Renal cortex interstitium (tissue), 15 donors: ENCODE results near the gene CCNL2. TPM values are rescaled to one million over a fixed set of nuclear protein-coding genes. Genes with fewer than 3 reads are reported as not detected.
"Not testable (repeated sequence)": the region's sequence is repeated elsewhere in the genome, so short reads cannot be mapped to it uniquely, and the experiment has no call there.

Source experiments
- DNase-seq, 11 donors: peaks; one replicate each; pipeline ENCODE4 v3.0.0-alpha.2; 2013; ENCODE audit warnings: low read depth in 9 of 11, low spot score in 4 of 11; ENCODE audit errors: extremely low read depth in 1 of 11
- long read RNA-seq, 16 experiments: transcript quantifications; one replicate each; lab custom pipeline, GENCODE V29; 2026
- polyA plus RNA-seq, 3 donors: library from polyadenylated mRNA; unstranded; fragments of 120-200 nt; gene quantifications; one replicate each; pipeline ENCODE4 v1.2.1, GENCODE V29; 2013; ENCODE audit not compliant: insufficient read length in 3 of 3

CCNL2 gene
- polyA plus RNA-seq = 100 to 1,000 TPM; 241 to 386 (median 255) TPM
- long read RNA-seq, donor 1, transcript CCNL2-202 (6 exons, 1,186 nt) = minor isoform, 10 of 41 reads
- long read RNA-seq, donor 1, transcript CCNL2-204 (6 exons, 3,082 nt) = major isoform, 13 of 41 reads
- long read RNA-seq, donor 1, partial matches to known transcripts = 5 of 41 reads
- long read RNA-seq, donor 1, other reads (novel, unspliced or antisense) = 8 of 41 reads
- long read RNA-seq, donor 2, transcript CCNL2-202 (6 exons, 1,186 nt) = major isoform, 7 of 15 reads
- long read RNA-seq, donor 2, transcript CCNL2-204 (6 exons, 3,082 nt) = major isoform, 7 of 15 reads
- long read RNA-seq, donor 2, partial matches to known transcripts = 0 of 15 reads
- long read RNA-seq, donor 2, other reads (novel, unspliced or antisense) = 0 of 15 reads
- long read RNA-seq, donor 3, transcript CCNL2-202 (6 exons, 1,186 nt) = minor isoform, 16 of 162 reads
- long read RNA-seq, donor 3, transcript CCNL2-204 (6 exons, 3,082 nt) = major isoform, 17 of 162 reads
- long read RNA-seq, donor 3, partial matches to known transcripts = 113 of 162 reads
- long read RNA-seq, donor 3, other reads (novel, unspliced or antisense) = 12 of 162 reads
- long read RNA-seq, donor 4, transcript CCNL2-202 (6 exons, 1,186 nt) = minor isoform, 18 of 94 reads
- long read RNA-seq, donor 4, transcript CCNL2-206 (3 exons, 1,941 nt) = minor isoform, 10 of 94 reads
- long read RNA-seq, donor 4, transcript CCNL2-204 (6 exons, 3,082 nt) = major isoform, 40 of 94 reads
- long read RNA-seq, donor 4, partial matches to known transcripts = 5 of 94 reads
- long read RNA-seq, donor 4, other reads (novel, unspliced or antisense) = 15 of 94 reads
- long read RNA-seq, donor 5 = 0 reads
- long read RNA-seq, donor 6, transcript CCNL2-204 (6 exons, 3,082 nt) = major isoform, 31 of 114 reads
- long read RNA-seq, donor 6, transcript CCNL2-202 (6 exons, 1,186 nt) = minor isoform, 22 of 114 reads
- long read RNA-seq, donor 6, transcript CCNL2-206 (3 exons, 1,941 nt) = minor isoform, 15 of 114 reads
- long read RNA-seq, donor 6, partial matches to known transcripts = 21 of 114 reads
- long read RNA-seq, donor 6, other reads (novel, unspliced or antisense) = 23 of 114 reads
- long read RNA-seq, donor 7, transcript CCNL2-202 (6 exons, 1,186 nt) = minor isoform, 6 of 60 reads
- long read RNA-seq, donor 7, transcript CCNL2-204 (6 exons, 3,082 nt) = major isoform, 22 of 60 reads
- long read RNA-seq, donor 7, transcript CCNL2-206 (3 exons, 1,941 nt) = minor isoform, 5 of 60 reads
- long read RNA-seq, donor 7, partial matches to known transcripts = 7 of 60 reads
- long read RNA-seq, donor 7, other reads (novel, unspliced or antisense) = 13 of 60 reads
- long read RNA-seq, donor 8, transcript CCNL2-202 (6 exons, 1,186 nt) = minor isoform, 25 of 150 reads
- long read RNA-seq, donor 8, transcript CCNL2-206 (3 exons, 1,941 nt) = minor isoform, 14 of 150 reads
- long read RNA-seq, donor 8, transcript CCNL2-201 (11 exons, 2,305 nt) = minor isoform, 8 of 150 reads
- long read RNA-seq, donor 8, transcript CCNL2-204 (6 exons, 3,082 nt) = major isoform, 47 of 150 reads
- long read RNA-seq, donor 8, partial matches to known transcripts = 23 of 150 reads
- long read RNA-seq, donor 8, other reads (novel, unspliced or antisense) = 30 of 150 reads
- long read RNA-seq, donor 9, transcript CCNL2-204 (6 exons, 3,082 nt) = major isoform, 18 of 35 reads
- long read RNA-seq, donor 9, transcript CCNL2-202 (6 exons, 1,186 nt) = minor isoform, 5 of 35 reads
- long read RNA-seq, donor 9, partial matches to known transcripts = 0 of 35 reads
- long read RNA-seq, donor 9, other reads (novel, unspliced or antisense) = 8 of 35 reads
- long read RNA-seq, donor 10, transcript CCNL2-206 (3 exons, 1,941 nt) = minor isoform, 5 of 57 reads
- long read RNA-seq, donor 10, transcript CCNL2-204 (6 exons, 3,082 nt) = major isoform, 23 of 57 reads
- long read RNA-seq, donor 10, transcript CCNL2-202 (6 exons, 1,186 nt) = minor isoform, 12 of 57 reads
- long read RNA-seq, donor 10, partial matches to known transcripts = 7 of 57 reads
- long read RNA-seq, donor 10, other reads (novel, unspliced or antisense) = 6 of 57 reads
- long read RNA-seq, donor 11, transcript CCNL2-204 (6 exons, 3,082 nt) = major isoform, 21 of 47 reads
- long read RNA-seq, donor 11, transcript CCNL2-202 (6 exons, 1,186 nt) = minor isoform, 15 of 47 reads
- long read RNA-seq, donor 11, partial matches to known transcripts = 0 of 47 reads
- long read RNA-seq, donor 11, other reads (novel, unspliced or antisense) = 9 of 47 reads
- long read RNA-seq, donor 12, transcript CCNL2-206 (3 exons, 1,941 nt) = minor isoform, 8 of 35 reads
- long read RNA-seq, donor 12, transcript CCNL2-204 (6 exons, 3,082 nt) = major isoform, 10 of 35 reads
- long read RNA-seq, donor 12, transcript CCNL2-202 (6 exons, 1,186 nt) = minor isoform, 7 of 35 reads
- long read RNA-seq, donor 12, partial matches to known transcripts = 0 of 35 reads
- long read RNA-seq, donor 12, other reads (novel, unspliced or antisense) = 5 of 35 reads
- long read RNA-seq, donor 13, transcript CCNL2-202 (6 exons, 1,186 nt) = minor isoform, 12 of 476 reads
- long read RNA-seq, donor 13, transcript CCNL2-204 (6 exons, 3,082 nt) = major isoform, 17 of 476 reads
- long read RNA-seq, donor 13, transcript CCNL2-201 (11 exons, 2,305 nt) = minor isoform, 5 of 476 reads
- long read RNA-seq, donor 13, partial matches to known transcripts = 364 of 476 reads
- long read RNA-seq, donor 13, other reads (novel, unspliced or antisense) = 75 of 476 reads
- long read RNA-seq, donor 14, transcript CCNL2-204 (6 exons, 3,082 nt) = major isoform, 18 of 39 reads
- long read RNA-seq, donor 14, partial matches to known transcripts = 8 of 39 reads
- long read RNA-seq, donor 14, other reads (novel, unspliced or antisense) = 5 of 39 reads
- long read RNA-seq, donor 15, transcript CCNL2-202 (6 exons, 1,186 nt) = minor isoform, 6 of 14 reads
- long read RNA-seq, donor 15, transcript CCNL2-204 (6 exons, 3,082 nt) = major isoform, 7 of 14 reads
- long read RNA-seq, donor 15, partial matches to known transcripts = 0 of 14 reads
- long read RNA-seq, donor 15, other reads (novel, unspliced or antisense) = 0 of 14 reads
- long read RNA-seq, donor 16, transcript CCNL2-206 (3 exons, 1,941 nt) = minor isoform, 16 of 305 reads
- long read RNA-seq, donor 16, transcript CCNL2-201 (11 exons, 2,305 nt) = minor isoform, 8 of 305 reads
- long read RNA-seq, donor 16, transcript CCNL2-202 (6 exons, 1,186 nt) = minor isoform, 55 of 305 reads
- long read RNA-seq, donor 16, transcript CCNL2-204 (6 exons, 3,082 nt) = major isoform, 89 of 305 reads
- long read RNA-seq, donor 16, partial matches to known transcripts = 97 of 305 reads
- long read RNA-seq, donor 16, other reads (novel, unspliced or antisense) = 36 of 305 reads

DNA sequence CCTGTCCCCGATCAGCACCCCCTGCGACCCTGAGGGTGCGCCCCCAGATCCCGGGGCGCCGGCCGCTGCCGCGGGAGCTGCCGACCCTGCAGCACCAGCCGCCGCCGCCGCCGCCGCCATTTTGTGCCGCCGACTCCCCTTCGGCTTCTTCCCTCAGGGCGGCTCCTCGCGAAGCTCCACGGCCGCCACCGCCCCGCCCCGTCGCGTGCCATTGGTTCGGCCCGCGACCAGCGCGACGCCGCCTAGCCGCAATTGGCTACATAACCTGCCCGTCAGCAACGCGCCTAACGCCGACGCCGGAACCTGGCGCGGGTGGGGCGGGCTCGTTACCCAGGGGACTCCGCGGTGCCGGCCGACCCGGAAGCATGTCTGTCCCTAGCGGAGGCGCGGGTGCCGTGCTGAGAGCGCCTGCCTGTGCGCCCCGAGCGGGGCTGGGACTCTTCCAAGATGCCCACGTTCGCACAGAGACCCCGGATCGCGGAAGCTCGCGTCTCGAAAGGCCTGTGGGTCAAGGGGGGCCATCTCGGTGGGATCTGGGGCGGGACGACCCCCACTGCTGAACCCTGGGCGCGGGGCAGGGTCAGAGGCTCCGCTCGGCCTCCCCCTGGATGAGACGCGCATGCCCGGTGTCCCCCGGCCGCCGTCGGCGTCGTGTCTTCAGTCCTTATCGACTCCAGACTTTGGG is at the start of gene CCNL2:
TSS of gene CCNL2 (minus strand) at position 149 of the 685 bp plus-strand sequence. CDS start at position 120, 29 bp downstream.
- DNase-seq = peak; percentile 92 to 99 (median 97)

GRCh38 chr1:1446631-1447030 is 47.5 kb upstream of the CCNL2 start:
- not testable (repeated sequence) for DNase-seq

- no peak for DNase-seq
Observed at GRCh38 chr1:1442069-1442770, 43.1 kb upstream of the CCNL2 start.

DNA sequence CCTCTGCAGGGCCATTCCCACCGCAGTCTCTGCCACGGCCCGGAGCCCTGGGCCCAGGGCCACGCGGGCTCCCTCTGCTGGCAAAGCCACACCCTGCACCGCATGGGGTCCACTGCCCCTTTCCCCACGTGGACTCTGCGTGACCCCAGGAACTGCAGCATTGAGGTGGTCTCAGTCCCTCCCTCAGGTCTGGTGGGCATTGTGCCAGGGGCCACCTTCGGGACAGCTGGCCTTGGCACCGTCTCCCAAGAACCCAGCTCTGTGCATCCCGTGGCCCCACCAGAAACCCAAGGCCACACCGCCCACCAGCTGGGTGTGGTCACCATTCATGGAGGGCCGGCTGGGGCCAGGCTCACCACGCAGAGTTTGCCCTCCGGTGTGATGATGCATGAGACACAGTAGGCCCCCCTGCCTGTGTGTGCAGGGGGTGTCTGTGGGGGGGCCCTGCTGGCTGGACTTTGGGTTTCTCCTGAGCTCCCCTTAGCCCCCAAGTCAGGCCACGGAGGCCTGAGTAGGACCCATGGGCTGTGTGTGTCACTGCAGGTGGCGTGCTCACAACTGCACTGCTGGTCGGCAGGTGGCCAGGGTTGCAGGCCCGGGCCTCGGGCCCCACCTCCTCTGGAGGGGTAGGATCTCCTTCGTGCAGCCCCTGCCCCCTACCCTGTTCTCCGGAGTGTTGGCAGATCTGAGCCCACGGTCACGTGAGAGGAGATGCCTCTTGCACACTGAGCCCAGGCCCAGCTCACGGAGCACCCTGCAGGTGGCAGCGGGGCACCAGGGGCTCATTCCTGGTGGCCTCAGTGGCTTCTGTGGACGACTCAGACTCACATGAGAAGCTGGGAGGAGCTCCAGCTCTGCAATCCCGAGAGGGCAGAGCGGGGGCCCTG is 42.1 kb upstream of the CCNL2 start:
- no peak for DNase-seq

- DNase-seq = no peak
Observed at GRCh38 chr1:1440262-1441001, 41.3 kb upstream of the CCNL2 start.

DNA sequence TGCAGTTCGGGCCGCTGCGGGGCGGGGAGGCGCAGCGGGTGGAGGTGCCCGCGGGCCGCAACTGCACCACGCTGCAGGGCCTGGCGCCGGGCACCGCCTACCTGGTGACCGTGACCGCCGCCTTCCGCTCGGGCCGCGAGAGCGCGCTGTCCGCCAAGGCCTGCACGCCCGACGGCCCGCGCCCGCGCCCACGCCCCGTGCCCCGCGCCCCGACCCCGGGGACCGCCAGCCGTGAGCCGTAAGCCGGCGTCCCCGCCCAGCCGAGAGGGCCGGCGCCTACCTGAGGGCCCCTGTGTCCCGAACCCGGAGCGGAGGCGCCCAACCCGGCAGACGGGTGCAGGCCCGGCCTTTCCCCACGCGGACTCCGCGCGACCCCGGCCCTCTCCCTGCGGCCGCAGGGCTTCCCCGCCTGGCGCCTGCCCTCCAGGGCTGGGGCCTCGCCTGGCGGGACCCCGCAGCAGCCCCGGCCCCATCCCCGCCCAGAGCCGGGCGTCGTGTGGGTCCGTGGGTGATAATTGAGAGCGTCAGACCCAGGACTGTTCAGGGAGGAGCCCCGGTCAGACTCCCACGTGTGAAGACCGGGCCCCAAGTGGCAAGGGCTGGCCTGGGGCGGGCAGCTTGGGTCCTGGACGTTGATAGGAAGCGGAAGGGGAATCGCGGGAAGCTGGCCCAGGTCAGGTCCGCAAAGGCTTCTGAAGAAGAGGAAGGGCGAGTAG is 40.6 kb upstream of the CCNL2 start:
- DNase-seq = no peak

DNA sequence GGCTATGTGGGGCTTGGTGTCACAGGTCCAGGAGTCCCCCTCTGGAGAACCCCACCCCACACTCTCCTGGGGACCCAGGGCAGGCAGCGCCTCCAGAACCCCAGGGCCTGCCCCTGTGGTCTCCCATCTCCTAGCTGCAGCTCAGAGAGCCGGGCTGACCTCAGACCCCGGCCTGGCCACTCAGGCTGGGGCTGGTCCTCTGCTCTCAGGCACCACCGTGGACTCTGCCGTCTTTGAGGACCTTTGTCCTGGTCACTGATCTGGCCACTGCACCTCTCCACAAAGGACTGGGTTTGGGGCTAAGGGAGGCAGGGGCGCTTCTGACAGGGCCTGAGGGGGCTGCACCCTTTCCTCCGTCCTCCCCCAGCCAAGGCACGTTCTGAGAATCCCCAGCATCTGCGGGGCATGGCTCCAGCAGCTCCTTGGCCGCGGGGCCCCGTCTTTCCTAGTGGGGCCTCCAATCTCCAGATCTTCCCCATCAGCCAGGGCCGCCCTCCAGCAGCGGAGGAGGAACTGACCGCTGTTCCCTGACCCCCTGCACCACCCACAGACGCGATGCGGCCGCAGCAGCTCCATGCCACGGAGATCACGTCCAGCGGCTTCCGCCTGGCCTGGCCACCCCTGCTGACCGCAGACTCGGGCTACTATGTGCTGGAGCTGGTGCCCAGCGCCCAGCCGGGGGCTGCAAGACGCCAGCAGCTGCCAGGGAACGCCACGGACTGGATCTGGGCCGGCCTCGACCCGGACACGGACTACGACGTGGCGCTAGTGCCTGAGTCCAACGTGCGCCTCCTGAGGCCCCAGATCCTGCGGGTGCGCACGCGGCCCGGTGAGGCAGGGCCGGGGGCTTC is 39.6 kb upstream of the CCNL2 start:
- no peak for DNase-seq

DNA sequence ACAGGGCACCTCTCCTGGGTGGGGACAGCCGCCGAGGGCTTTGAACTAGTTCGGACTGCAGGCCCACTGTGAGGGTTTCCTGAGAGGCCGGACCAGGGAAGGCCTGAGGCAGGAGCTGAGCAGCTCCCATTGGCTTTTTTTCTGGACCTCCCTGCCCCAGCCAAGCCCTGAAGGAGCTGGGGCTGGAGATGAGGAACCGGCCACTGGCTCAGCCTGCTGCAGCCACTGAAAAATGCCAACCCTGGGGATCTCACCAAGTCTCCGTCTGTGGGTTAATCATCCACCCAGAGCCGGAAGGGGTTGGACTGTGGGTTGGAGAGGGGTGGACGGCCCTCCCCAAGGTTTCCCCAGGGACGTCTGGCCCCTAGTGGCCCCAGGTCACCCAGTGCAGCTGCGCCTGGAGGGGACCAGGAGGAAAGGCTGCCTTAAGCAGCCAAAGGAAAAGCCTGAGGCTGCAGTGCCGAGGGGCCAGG is 38.8 kb upstream of the CCNL2 start:
- DNase-seq = peak in 1 of 11 donors; percentile 83

DNA sequence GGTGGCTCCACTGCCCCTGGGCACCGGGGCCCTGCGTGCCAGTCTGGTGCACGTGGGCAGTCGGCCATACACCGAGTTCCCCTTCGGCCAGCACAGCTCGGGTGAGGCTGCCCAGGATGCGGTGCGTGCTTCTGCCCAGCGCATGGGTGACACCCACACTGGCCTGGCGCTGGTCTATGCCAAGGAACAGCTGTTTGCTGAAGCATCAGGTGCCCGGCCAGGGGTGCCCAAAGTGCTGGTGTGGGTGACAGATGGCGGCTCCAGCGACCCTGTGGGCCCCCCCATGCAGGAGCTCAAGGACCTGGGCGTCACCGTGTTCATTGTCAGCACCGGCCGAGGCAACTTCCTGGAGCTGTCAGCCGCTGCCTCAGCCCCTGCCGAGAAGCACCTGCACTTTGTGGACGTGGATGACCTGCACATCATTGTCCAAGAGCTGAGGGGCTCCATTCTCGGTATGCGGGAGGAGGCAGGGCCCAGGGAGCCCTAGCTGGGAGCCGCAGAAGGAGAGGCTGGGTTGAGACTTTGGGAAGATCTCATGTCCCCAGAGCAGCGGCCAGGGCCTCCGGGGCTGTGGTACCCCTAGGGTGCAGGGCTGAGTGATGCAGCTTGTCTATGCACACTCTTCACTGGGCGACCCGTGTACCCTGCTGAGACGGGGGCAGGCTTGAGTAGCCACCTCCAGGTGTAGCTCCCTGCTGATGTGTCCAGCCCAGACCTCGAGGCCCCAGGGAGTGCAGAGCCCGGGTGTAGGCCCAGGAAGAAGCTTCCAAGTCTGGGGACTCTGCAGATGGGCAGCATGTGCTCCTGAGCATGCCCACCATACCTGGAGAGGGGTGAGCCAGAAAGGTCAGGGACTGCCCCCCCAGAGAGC is 38.1 kb upstream of the CCNL2 start:
- no peak for DNase-seq

GRCh38 chr1:1436630-1437032 is 37.5 kb upstream of the CCNL2 start:
- no peak for DNase-seq
